Endothelial cell of umbilical vein (primary cell): ENCODE results near the gene SEBOX. TPM values are rescaled to one million over a fixed set of nuclear protein-coding genes. Genes with fewer than 3 reads are reported as not detected.

Source experiments
- BruUV-seq: library from RNA; stranded (reverse); fragments of 400-500 nt; replicated peaks from 2 replicates; lab custom pipeline; 2021; lab: Mats Ljungman, UMichigan
- CTCF ChIA-PET: fragments of 300-600, 350-600 bp; sonication (Branson Sonifier 250); formaldehyde crosslinking; loops from one replicate; lab custom pipeline; 2021; ENCODE audit warnings: antibody characterized with exemption, inconsistent platforms; lab: Charles Lee
- POLR2A ChIA-PET: fragments of 300-600, 350-600 bp; sonication (Branson Sonifier 250); formaldehyde crosslinking; loops from one replicate; lab custom pipeline; 2021; ENCODE audit warnings: antibody characterized with exemption, inconsistent platforms; lab: Charles Lee
- DNase-seq: peaks from one replicate; pipeline ENCODE4 v3.0.0-alpha.2; 2011; ENCODE audit warnings: low read depth, low spot score
- FAIRE-seq: peaks from 2 replicates; lab custom pipeline; 2011; peaks lifted over from hg19 to GRCh38; lab: Jason Lieb, UNC
- H2AFZ ChIP-seq: 2 replicates; pipeline ENCODE4 v1.6.0; 2012; ENCODE audit warnings: low read depth, low read length, control low read depth, inconsistent platforms
- H3K27ac ChIP-seq: 2 replicates; pipeline ENCODE4 v1.5.1; 2011; ENCODE audit warnings: low read depth, mild to moderate bottlenecking, control low read depth, low read length, moderate library complexity; ENCODE audit not compliant: insufficient read depth
- H3K27me3 ChIP-seq, 2 experiments: 2 replicates each; pipeline versions ENCODE4 v1.6.0 to v1.6.1; 2011; ENCODE audit warnings: low read length in 2 of 2, mixed read lengths in 1 of 2; ENCODE audit not compliant: control insufficient read depth in 2 of 2, insufficient read depth in 2 of 2
- H3K36me3 ChIP-seq, 2 experiments: 2 replicates in 1 of 2; 3 replicates in 1 of 2; pipeline ENCODE4 v1.5.1; 2011; ENCODE audit warnings: low read length in 2 of 2, mild to moderate bottlenecking in 1 of 2, moderate library complexity in 1 of 2; ENCODE audit not compliant: control insufficient read depth in 2 of 2, insufficient read depth in 2 of 2; ENCODE audit errors: extremely low read depth in 1 of 2
- H3K4me1 ChIP-seq: 3 replicates; pipeline ENCODE4 v1.5.1; 2011; ENCODE audit warnings: mild to moderate bottlenecking, low read length; ENCODE audit not compliant: control insufficient read depth, insufficient read depth; ENCODE audit errors: extremely low read depth
- H3K4me2 ChIP-seq: 2 replicates; pipeline ENCODE4 v1.6.1; 2011; ENCODE audit warnings: low read length, control low read depth, mixed read lengths; ENCODE audit not compliant: insufficient read depth
- H3K4me3 ChIP-seq, 3 experiments: fragments of 200-600 bp in 1 of 3; sonication (generic), shearing (Covaris generic) in 1 of 3; replicated peaks in 1 of 3; 2 replicates each; pipeline ENCODE4 v1.5.1; 2011 to 2016; ENCODE audit warnings: control low read depth in 3 of 3, low read length in 3 of 3, mild to moderate bottlenecking in 2 of 3, inconsistent platforms in 1 of 3, low read depth in 1 of 3, moderate library complexity in 1 of 3; ENCODE audit not compliant: insufficient read depth in 1 of 3
- H3K79me2 ChIP-seq: 2 replicates; pipeline ENCODE4 v1.6.0; 2012; ENCODE audit warnings: low read length, inconsistent platforms; ENCODE audit not compliant: control insufficient read depth, insufficient read depth
- H3K9ac ChIP-seq: replicated peaks from 2 replicates; pipeline ENCODE3; 2011; ENCODE audit warnings: low read length, control low read depth; ENCODE audit not compliant: insufficient read depth; ENCODE audit errors: extremely low read depth
- H3K9me1 ChIP-seq: replicated peaks from 3 replicates; pipeline ENCODE4 v1.6.0; 2011; ENCODE audit warnings: mild to moderate bottlenecking, low read length; ENCODE audit not compliant: control insufficient read depth, insufficient read depth; ENCODE audit errors: extremely low read depth
- H3K9me3 ChIP-seq: replicated peaks from 2 replicates; pipeline ENCODE4 v1.5.1; 2012; ENCODE audit warnings: low read length, inconsistent platforms; ENCODE audit not compliant: control insufficient read depth, insufficient read depth
- H4K20me1 ChIP-seq: replicated peaks from 2 replicates; pipeline ENCODE3; 2011; ENCODE audit warnings: mild to moderate bottlenecking, low read length; ENCODE audit not compliant: control insufficient read depth, insufficient read depth; ENCODE audit errors: extremely low read depth
- EZH2 ChIP-seq: IDR thresholded peaks from 2 replicates; pipeline ENCODE4 v1.6.1; 2012; ENCODE audit warnings: borderline replicate concordance, low read depth, mild to moderate bottlenecking, moderate library complexity, low read length, inconsistent platforms; ENCODE audit not compliant: severe bottlenecking
- FOS ChIP-seq: IDR thresholded peaks from 2 replicates; pipeline ENCODE4 v1.6.1; 2011; ENCODE audit warnings: mild to moderate bottlenecking, low read length, moderate library complexity, borderline replicate concordance; ENCODE audit not compliant: insufficient read depth
- GATA2 ChIP-seq: IDR thresholded peaks from 2 replicates; pipeline ENCODE4 v1.7.0; 2011; ENCODE audit warnings: low read depth, mild to moderate bottlenecking, moderate library complexity, mixed read lengths, low read length; ENCODE audit not compliant: insufficient read length, insufficient read depth
- JUN ChIP-seq: IDR thresholded peaks from 2 replicates; pipeline ENCODE4 v1.6.1; 2011; ENCODE audit warnings: borderline replicate concordance, low read depth; ENCODE audit not compliant: insufficient read length, insufficient read depth
- MYC ChIP-seq: IDR thresholded peaks from one replicate; pipeline ENCODE4 v1.6.1; 2011; ENCODE audit warnings: mild to moderate bottlenecking, low read depth, low read length
- POLR2A ChIP-seq: IDR thresholded peaks from 2 replicates; pipeline ENCODE4 v1.6.1; 2012; ENCODE audit warnings: low read depth, mild to moderate bottlenecking, control low read depth, low read length
- POLR2AphosphoS5 ChIP-seq: IDR thresholded peaks from 2 replicates; pipeline ENCODE4 v1.6.1; 2012; ENCODE audit warnings: low read depth, mild to moderate bottlenecking, control low read depth, low read length, moderate library complexity; ENCODE audit not compliant: insufficient read depth
- dilution Hi-C: fragments of 300-500 bp; cut with MboI; formaldehyde crosslinking; loops from one replicate; pipeline ENCODE4 v1.15.0; 2019; ENCODE audit warnings: low sequenced_read_pairs; ENCODE audit not compliant: extremely low pct_ligation_motif_present
- intact Hi-C: fragments of 100-400 bp; cut with micrococcal nuclease; formaldehyde crosslinking; loops from one replicate; pipeline ENCODE4 v1.10.0; 2022
- polyA plus RNA-seq, 4 experiments: library from polyadenylated mRNA; depleted of rRNA in 3 of 4; stranded (reverse) in 3 of 4; unstranded in 1 of 4; fragments of >200 nt; gene quantifications; 2 replicates each; pipeline versions ENCODE4 v1.2.1 to v1.2.3, GENCODE V29; 2011 to 2012; ENCODE audit warnings: missing spikeins in 1 of 4
- total RNA-seq: library from RNA; stranded (reverse); gene quantifications from 2 replicates; pipeline ENCODE4 v1.2.3, GENCODE V29; 2021
- TF ChIP-seq, protein P1 (sequence below), 2 donors: IDR thresholded peaks; 1 replicate in 1 of 2; 2 replicates in 1 of 2; pipeline ENCODE4 v1.5.1; 2011; ENCODE audit warnings: low read length in 2 of 2, mild to moderate bottlenecking in 2 of 2, moderate library complexity in 2 of 2, control low read depth in 1 of 2, inconsistent platforms in 1 of 2, low read depth in 1 of 2; ENCODE audit not compliant: insufficient read depth in 1 of 2; ENCODE audit errors: extremely low read depth in 1 of 2
- TF ChIP-seq, protein P2 (sequence below): IDR thresholded peaks from 2 replicates; pipeline ENCODE4 v1.6.1; 2011; ENCODE audit not compliant: insufficient read depth, insufficient read length

Gene SEBOX
- total and polyA plus RNA-seq, 2 donors (not counting 3 experiments of a cell fraction or from before 2014, with no cell fraction given), result not detected

DNA sequence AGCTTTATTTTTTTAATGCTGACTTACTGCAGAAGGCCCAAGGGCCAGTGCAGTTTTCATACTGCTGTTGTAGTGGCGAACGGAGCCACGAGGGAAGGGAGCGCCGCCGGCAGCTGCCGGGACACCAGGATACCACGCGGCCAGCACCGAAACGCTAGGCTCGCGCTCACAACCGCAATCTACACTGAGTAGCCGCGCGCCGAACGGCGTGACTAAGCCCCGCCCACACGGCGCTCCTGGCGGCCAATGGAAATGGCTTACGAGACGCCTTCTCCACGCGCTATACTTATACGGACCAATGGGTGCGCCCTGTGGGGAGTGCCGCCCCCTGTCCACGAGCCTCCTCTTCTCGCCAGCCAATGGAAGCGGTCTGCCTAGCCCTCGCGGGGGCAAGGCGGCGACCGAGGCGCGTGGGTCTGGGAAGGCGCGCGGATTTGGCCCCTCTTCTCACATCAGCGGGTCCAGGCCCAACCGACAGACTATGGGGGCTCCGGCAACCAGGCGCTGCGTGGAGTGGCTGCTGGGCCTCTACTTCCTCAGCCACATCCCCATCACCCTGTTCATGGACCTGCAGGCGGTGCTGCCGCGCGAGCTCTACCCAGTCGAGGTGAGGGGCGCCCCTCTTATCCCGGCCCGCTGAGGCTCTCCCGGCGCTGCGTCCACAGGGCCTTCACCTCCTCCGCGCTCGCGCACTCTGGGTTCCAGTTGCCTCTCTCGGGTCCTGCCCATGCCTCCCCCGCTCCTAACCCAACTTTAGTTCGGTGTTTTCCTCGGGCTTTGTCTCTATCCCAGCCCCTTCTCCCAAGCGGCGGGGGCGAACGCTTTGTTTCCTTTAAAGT lies 46.0 kb downstream of the SEBOX start, which contains the start of gene TMEM97:
Gene TMEM97 (plus strand): TSS at position 442 of the 839 bp plus-strand sequence. CDS start 40 bp downstream, at position 482.
- Histone ChIP-seq H2AFZ (peak within 1 kb of the TSS; percentile 97), H3K36me3 (no peaks in the 10 kb centered on the region), H3K9me3 (no peaks in the 10 kb centered on the region), H3K9me1 (no peaks in the 10 kb centered on the region), H3K27ac (peak within 1 kb of the TSS; percentile 9), H3K79me2 (peaks cover 34% of the 10 kb centered on the region), H3K9ac (peak within 1 kb of the TSS; percentile 76), H4K20me1 (no peaks in the 10 kb centered on the region), H3K4me1 (peaks cover 18% of the 10 kb centered on the region), H3K27me3 (peaks cover 0 to 1% of the 10 kb centered on the region in 2 experiments), H3K4me2 (peak within 1 kb of the TSS; percentile 91), H3K4me3 (peak within 1 kb of the TSS; percentile 52 to 80 (median 65))
- FAIRE-seq (peak; percentile 97), DNase-seq (peak; percentile 98)
- intact Hi-C loops (loop anchor here (1.0 kb wide), 5 partner anchors 8 to 514 kb away; partner anchors contain the start of genes IFT20, POLDIP2 and TNFAIP1), dilution Hi-C loops (no loop called here)
- ChIA-PET CTCF (interaction anchor here (0.9 to 2.0 kb wide), 8 partner anchors 12 to 514 kb away, joined by 3 to 8 read pairs (median 4); partner anchors contain the start of genes IFT20, POLDIP2 and TNFAIP1), POLR2A (interaction anchor here (1.2 kb wide), 1 partner anchor 17 kb away, joined by 3 read pairs; the partner anchor contains the start of genes IFT20 and TNFAIP1)
- TF ChIP-seq, protein P1, sequence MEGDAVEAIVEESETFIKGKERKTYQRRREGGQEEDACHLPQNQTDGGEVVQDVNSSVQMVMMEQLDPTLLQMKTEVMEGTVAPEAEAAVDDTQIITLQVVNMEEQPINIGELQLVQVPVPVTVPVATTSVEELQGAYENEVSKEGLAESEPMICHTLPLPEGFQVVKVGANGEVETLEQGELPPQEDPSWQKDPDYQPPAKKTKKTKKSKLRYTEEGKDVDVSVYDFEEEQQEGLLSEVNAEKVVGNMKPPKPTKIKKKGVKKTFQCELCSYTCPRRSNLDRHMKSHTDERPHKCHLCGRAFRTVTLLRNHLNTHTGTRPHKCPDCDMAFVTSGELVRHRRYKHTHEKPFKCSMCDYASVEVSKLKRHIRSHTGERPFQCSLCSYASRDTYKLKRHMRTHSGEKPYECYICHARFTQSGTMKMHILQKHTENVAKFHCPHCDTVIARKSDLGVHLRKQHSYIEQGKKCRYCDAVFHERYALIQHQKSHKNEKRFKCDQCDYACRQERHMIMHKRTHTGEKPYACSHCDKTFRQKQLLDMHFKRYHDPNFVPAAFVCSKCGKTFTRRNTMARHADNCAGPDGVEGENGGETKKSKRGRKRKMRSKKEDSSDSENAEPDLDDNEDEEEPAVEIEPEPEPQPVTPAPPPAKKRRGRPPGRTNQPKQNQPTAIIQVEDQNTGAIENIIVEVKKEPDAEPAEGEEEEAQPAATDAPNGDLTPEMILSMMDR (IDR thresholded peaks at IDR 0.05; ENCODE audit: extremely low read depth in 1 of 2, insufficient read depth in 1 of 2, low read depth in 1 of 2, low read length in 2 of 2), result no peak
- TF ChIP-seq POLR2AphosphoS5 (peak; percentile 73), JUN (no peak), EZH2 (no peak), GATA2 (no peak), FOS (no peak), MYC (peak; percentile 62), POLR2A (peak; percentile 47)
- TF ChIP-seq, protein P2, sequence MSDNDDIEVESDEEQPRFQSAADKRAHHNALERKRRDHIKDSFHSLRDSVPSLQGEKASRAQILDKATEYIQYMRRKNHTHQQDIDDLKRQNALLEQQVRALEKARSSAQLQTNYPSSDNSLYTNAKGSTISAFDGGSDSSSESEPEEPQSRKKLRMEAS, result peak; percentile 79
- BruUV-seq, result no TSS peak
